Upper lobe of left lung (tissue), 6 donors: ENCODE data around the gene COX10. TPM values are rescaled to one million over a fixed set of nuclear protein-coding genes. Genes with fewer than 3 reads are reported as not detected.

Experiments
- ATAC-seq, 2 donors: fragments of 200-7000 bp; cut with Tn5 transposase; one replicate each; pipeline ENCODE4 v1.9.1; 2022; ENCODE audit warnings: mild to moderate bottlenecking in 2 of 2, moderate library complexity in 2 of 2; ENCODE audit not compliant: low FRiP score in 2 of 2
- DNase-seq, 2 donors: peaks; one replicate each; pipeline ENCODE4 v3.0.0-alpha.2; 2019 to 2020
- H3K27ac ChIP-seq, 4 donors: fragments of 200-600 bp; sonication (generic); one replicate each; pipeline ENCODE4 v1.5.1; 2016 to 2019
- H3K27me3 ChIP-seq, 4 donors: fragments of 200-600 bp; sonication (generic); one replicate each; pipeline ENCODE4 v1.5.1; 2017 to 2019
- H3K36me3 ChIP-seq, 4 donors: fragments of 200-600 bp; sonication (generic); one replicate each; pipeline ENCODE4 v1.5.1; 2016 to 2019
- H3K4me1 ChIP-seq, 4 donors: fragments of 200-600 bp; sonication (generic); one replicate each; pipeline ENCODE4 v1.5.1; 2018 to 2019
- H3K4me3 ChIP-seq, 4 donors: fragments of 200-600 bp; sonication (generic); one replicate each; pipeline ENCODE4 v1.5.1; 2017 to 2019; ENCODE audit warnings: mild to moderate bottlenecking in 2 of 4, moderate library complexity in 1 of 4
- H3K9me3 ChIP-seq, 4 donors: fragments of 200-600 bp; sonication (generic); one replicate each; pipeline ENCODE4 v1.5.1; 2018 to 2019
- CTCF ChIP-seq, 6 experiments: fragments of 450-650 bp in 4 of 6; fragments of 200-600 bp in 2 of 6; sonication (generic) in 2 of 6; IDR thresholded peaks; one replicate each; pipeline ENCODE4 v1.5.1; 2016 to 2019; ENCODE audit warnings: antibody characterized with exemption in 6 of 6
- EP300 ChIP-seq, 4 donors: sonication (generic); formaldehyde crosslinking; IDR thresholded peaks; one replicate each; pipeline ENCODE4 v1.5.1; 2017; ENCODE audit warnings: antibody characterized with exemption in 4 of 4, control low read depth in 2 of 4
- POLR2A ChIP-seq, 4 donors: fragments of 450-650 bp; IDR thresholded peaks; one replicate each; pipeline ENCODE4 v1.5.1; 2016 to 2017; ENCODE audit warnings: antibody characterized with exemption in 4 of 4, mild to moderate bottlenecking in 2 of 4
- POLR2AphosphoS5 ChIP-seq, 2 donors: sonication (generic); formaldehyde crosslinking; IDR thresholded peaks; one replicate each; pipeline ENCODE4 v1.5.1; 2017; ENCODE audit warnings: antibody characterized with exemption in 2 of 2
- whole genome bisulfite sequencing, 2 donors: methylation state at CpG; one replicate each; pipeline ENCODE4 v1.1.5; 2017 to 2018; 5-methylcytosine and 5-hydroxymethylcytosine counted together
- total RNA-seq, 6 donors: library from RNA; depleted of rRNA in 4 of 6; stranded (reverse); fragments of >200 nt in 4 of 6; gene quantifications; one replicate each; pipeline versions ENCODE4 v1.1.0 to v1.2.1, GENCODE V29; 2016 to 2021
- donor health status: DM: no; HTN: no; CAD: no; lungs with moderate emphysema.
- donor health status: DM: no; HTN: yes; CAD: no; lungs with severe emphysema.

COX10 gene
- total RNA-seq, 6 donors from 2014 or later = 6.0 to 26.7 (median 16.3) TPM

GRCh38 chr17:14068542-14069250, 608 bp upstream of the COX10 start:
- no peak for TF ChIP-seq POLR2AphosphoS5 (IDR thresholded peaks at IDR 0.05)
- WGBS, 2 donors = 22 to 30% methylated on average over 21 to 25 of the region's 25 CpGs
- Histone ChIP-seq H3K36me3 (no peaks in the 10 kb centered on the region), H3K27ac (peak overlapping the region; percentile 74 to 90 (median 78)), H3K4me3 (peak overlapping the region; percentile 87 to 100 (median 92)), H3K9me3 (no peaks in the 10 kb centered on the region), H3K4me1 (peaks cover 19 to 23% (median 20%) of the 10 kb centered on the region in 4 donors), H3K27me3 (no peaks in the 10 kb centered on the region)
- DNase-seq = no peak
- ATAC-seq = no peak

- Histone ChIP-seq H3K27ac (no peak overlapping the region), H3K4me1 (peaks cover 19 to 23% (median 20%) of the 10 kb centered on the region in 4 donors), H3K36me3 (peaks cover 2 to 10% (median 4%) of the 10 kb centered on the region in 4 donors), H3K27me3 (no peaks in the 10 kb centered on the region), H3K9me3 (no peaks in the 10 kb centered on the region), H3K4me3 (peak overlapping the region in 3 of 4 donors; percentile 87 to 100 (median 90))
- ATAC-seq (no peak), DNase-seq (no peak)
- 60 to 72% methylated on average over 6 of the region's 6 CpGs for WGBS, 2 donors
- TF ChIP-seq EP300 (IDR thresholded peaks at IDR 0.05) (no peak), POLR2AphosphoS5 (IDR thresholded peaks at IDR 0.05) (no peak), POLR2A (IDR thresholded peaks at IDR 0.05) (no peak), CTCF (IDR thresholded peaks at IDR 0.05) (no peak)
These were observed 1.2 kb downstream of the COX10 start for GRCh38 chr17:14070344-14070984.

- WGBS, 2 donors = 66 to 68% methylated on average over 5 of the region's 5 CpGs
- ATAC-seq (no peak), DNase-seq (no peak)
- H3K36me3 ChIP-seq = peaks cover 3 to 30% (median 10%) of the 10 kb centered on the region in 4 donors
- no peak for TF ChIP-seq POLR2AphosphoS5 (IDR thresholded peaks at IDR 0.05)
- no peak for TF ChIP-seq EP300 (IDR thresholded peaks at IDR 0.05)
- TF ChIP-seq CTCF (IDR thresholded peaks at IDR 0.05) = no peak
- TF ChIP-seq POLR2A (IDR thresholded peaks at IDR 0.05) = no peak
- no peak overlapping the region for H3K4me3 ChIP-seq
- H3K4me1 ChIP-seq = peaks cover 19 to 23% (median 20%) of the 10 kb centered on the region in 4 donors
- H3K27me3 ChIP-seq = no peaks in the 10 kb centered on the region
- no peaks in the 10 kb centered on the region for H3K9me3 ChIP-seq
- H3K27ac ChIP-seq = no peak overlapping the region
These were observed 3.6 kb downstream of the COX10 start for GRCh38 chr17:14072881-14073280.

- Histone ChIP-seq H3K27ac (no peak overlapping the region), H3K4me3 (no peak overlapping the region), H3K4me1 (no peaks in the 10 kb centered on the region), H3K36me3 (peaks cover 3 to 50% (median 14%) of the 10 kb centered on the region in 4 donors), H3K27me3 (no peaks in the 10 kb centered on the region), H3K9me3 (no peaks in the 10 kb centered on the region)
- DNase-seq (no peak), ATAC-seq (no peak)
- no peak for TF ChIP-seq POLR2A (IDR thresholded peaks at IDR 0.05)
- TF ChIP-seq EP300 (IDR thresholded peaks at IDR 0.05) = no peak
- no peak for TF ChIP-seq CTCF (IDR thresholded peaks at IDR 0.05)
- TF ChIP-seq POLR2AphosphoS5 (IDR thresholded peaks at IDR 0.05) = no peak
- WGBS, 2 donors = 74 to 78% methylated on average over 3 of the region's 3 CpGs
These were observed 8.7 kb downstream of the COX10 start for GRCh38 chr17:14078027-14078426.

GRCh38 chr17:14080847-14081251, 11.5 kb downstream of the COX10 start:
- 83 to 91% methylated on average over 4 of the region's 4 CpGs for WGBS, 2 donors
- no peak overlapping the region for H3K27ac ChIP-seq
- H3K36me3 ChIP-seq = peaks cover 0 to 37% (median 10%) of the 10 kb centered on the region in 4 donors
- no peaks in the 10 kb centered on the region for H3K4me1 ChIP-seq
- TF ChIP-seq CTCF (IDR thresholded peaks at IDR 0.05) = no peak
- no peak for TF ChIP-seq POLR2AphosphoS5 (IDR thresholded peaks at IDR 0.05)
- no peak for TF ChIP-seq POLR2A (IDR thresholded peaks at IDR 0.05)
- TF ChIP-seq EP300 (IDR thresholded peaks at IDR 0.05) = no peak
- no peak for DNase-seq
- no peaks in the 10 kb centered on the region for H3K27me3 ChIP-seq
- H3K4me3 ChIP-seq = no peak overlapping the region
- H3K9me3 ChIP-seq = no peaks in the 10 kb centered on the region
- ATAC-seq = no peak
